Measurements from ENCODE around the gene TOMM20L. TPM values are rescaled to one million over a fixed set of nuclear protein-coding genes. Genes with fewer than 3 reads are reported as not detected.

Gene TOMM20L
- total RNA-seq, 2 experiments from 2014 or later = 0.56 TPM; not detected in 1

- H3K4me1 Mint-ChIP-seq (ENCODE audit: low read depth) = no peaks in the 10 kb centered on the region
- DNase-seq = no peak
- H3K4me3 ChIP-seq (ENCODE audit: low read length) = no peak overlapping the region
- peaks cover 58% of the 10 kb centered on the region for H3K36me3 ChIP-seq (ENCODE audit: insufficient read depth, low read length)
- peaks cover 82% of the 10 kb centered on the region for H3K36me3 Mint-ChIP-seq (ENCODE audit: low read depth)
- ATAC-seq (ENCODE audit: poor library complexity) = no peak
- no peaks in the 10 kb centered on the region for H3K27me3 ChIP-seq (ENCODE audit: control insufficient read depth in 1 of 2, insufficient read depth in 2 of 2, low read length in 2 of 2)
- POLR2A ChIA-PET = interaction anchor here (1.1 kb wide), 1 partner anchor 28 kb away, joined by 5 read pairs; the partner anchor contains the start of genes KIAA0586 and TIMM9
- H3K27ac ChIP-seq (ENCODE audit: low read depth in 1 of 2, low read length in 2 of 2) = no peak overlapping the region
- TF ChIP-seq CTCF (IDR thresholded peaks at IDR 0.05) = no peak
- no peak overlapping the region for H3K4me3 Mint-ChIP-seq
- no peak overlapping the region for H3K27ac Mint-ChIP-seq
- CTCF ChIA-PET = interaction anchor here (0.6 kb wide), 1 partner anchor 588 kb away, joined by 3 read pairs; no protein-coding TSS in a partner anchor
- H3K9me3 ChIP-seq (ENCODE audit: control insufficient read depth in 1 of 2, insufficient read depth in 1 of 2, low read length in 2 of 2) = no peaks in the 10 kb centered on the region
- no peaks in the 10 kb centered on the region for H3K4me1 ChIP-seq (ENCODE audit: insufficient read depth, low read length)
- intact Hi-C loops (cut with DNase I, micrococcal nuclease) = no loop called here
- H3K27me3 Mint-ChIP-seq = no peaks in the 10 kb centered on the region
- H3K9me3 Mint-ChIP-seq = no peaks in the 10 kb centered on the region
Measured at GRCh38 chr14:58455593-58456265, 60.0 kb downstream of the TOMM20L start.

Other genes with a start within 250 kb of the TOMM20L start
- gene ARMH4, start 243.7 kb upstream of the TOMM20L start, total RNA-seq = not detected
- gene ACTR10, start 195.8 kb upstream of the TOMM20L start, total RNA-seq = 10 to 100 TPM; 38.8 to 43.6 TPM
- gene PSMA3, start 151.1 kb upstream of the TOMM20L start, total RNA-seq = 100 to 1,000 TPM; 104 to 108 TPM
- 10 to 100 TPM; 89.6 to 94.7 TPM for gene ARID4A, start 97.4 kb upstream of the TOMM20L start, total RNA-seq
- 10 to 100 TPM; 33.1 to 34.9 TPM for gene TIMM9, start 31.6 kb downstream of the TOMM20L start, total RNA-seq
- gene KIAA0586, start 31.8 kb downstream of the TOMM20L start, total RNA-seq = 10 to 100 TPM; 16.5 to 18.2 TPM
- 1 to 10 TPM; 1.3 TPM for gene DACT1, start 242.0 kb downstream of the TOMM20L start, total RNA-seq

Measured in CD4-positive, alpha-beta T cell (primary cell).